ENCODE data around the gene LILRA5. TPM values are rescaled to one million over a fixed set of nuclear protein-coding genes. Genes with fewer than 3 reads are reported as not detected.

The LILRA5 gene
- total and polyA plus RNA-seq, 2 of the 8 experiments (the other 6 are each of a cell fraction or from before 2014, with no cell fraction given) = not detected

GRCh38 chr19:54281007-54281728 is 31.8 kb downstream of the LILRA5 start, which contains the start of gene LILRB2:
LILRB2 (minus strand) TSS chr19:54281110; CDS start chr19:54280496, 614 bp downstream.
- no peak within 1 kb of the TSS for H4K91ac ChIP-seq (replicated peaks; ENCODE audit: insufficient read length, low read length)
- H3K4me1 ChIP-seq (replicated peaks in 1 of 4; ENCODE audit: control insufficient read depth in 3 of 4, insufficient read depth in 4 of 4, low read length in 3 of 4) = no peaks in the 10 kb centered on the region
- H4K8ac ChIP-seq (ENCODE audit: extremely low read depth, insufficient read depth, low read length) = no peak within 1 kb of the TSS
- H2AK5ac ChIP-seq (ENCODE audit: low read depth, low read length) = no peak within 1 kb of the TSS
- H3K79me1 ChIP-seq (ENCODE audit: low read depth, low read length) = no peaks in the 10 kb centered on the region
- no peak within 1 kb of the TSS for H2BK20ac ChIP-seq (ENCODE audit: low read length)
- H2BK15ac ChIP-seq (ENCODE audit: low read length) = no peak within 1 kb of the TSS
- CTCF ChIA-PET (ENCODE audit: partially characterized antibody) = no interaction called here
- H3K4ac ChIP-seq (replicated peaks; ENCODE audit: insufficient read length, low read depth, low read length) = no peak within 1 kb of the TSS
- H3K14ac ChIP-seq (ENCODE audit: insufficient read length) = no peak within 1 kb of the TSS
- H3K27me3 ChIP-seq (replicated peaks in 1 of 4; ENCODE audit: control insufficient read depth in 3 of 4, extremely low read depth in 1 of 4, insufficient read depth in 3 of 4, low read length in 3 of 4) = no peaks in the 10 kb centered on the region; a peak in 1 of 7 replicates
- POLR2A ChIA-PET (ENCODE audit: partially characterized antibody) = interaction anchor here (1.0 to 1.1 kb wide), 2 partner anchors 73 to 80 kb away, joined by 3 to 6 read pairs; no protein-coding TSS in a partner anchor
- H3K9me3 ChIP-seq (ENCODE audit: insufficient read depth in 2 of 2, low read depth in 1 of 2, low read length in 1 of 2) = peaks cover 0 to 4% of the 10 kb centered on the region in 2 experiments; a peak in 1 of 4 replicates
- no peak within 1 kb of the TSS for H3K4me3 ChIP-seq (ENCODE audit: extremely low read depth in 1 of 4, insufficient read depth in 2 of 4, low read depth in 3 of 4, low read length in 4 of 4)
- no peak within 1 kb of the TSS for H3K9ac ChIP-seq (replicated peaks in 1 of 4; ENCODE audit: extremely low read depth in 1 of 4, low read depth in 3 of 4, low read length in 3 of 4)
- H3K18ac ChIP-seq (ENCODE audit: extremely low read depth, low read length) = no peak within 1 kb of the TSS
- no peaks in the 10 kb centered on the region for H3K79me2 ChIP-seq (ENCODE audit: control insufficient read depth in 1 of 2, insufficient read depth in 2 of 2, low read length in 2 of 2)
- no peak within 1 kb of the TSS for H4K5ac ChIP-seq (ENCODE audit: insufficient read length, low read depth, low read length)
- H2BK5ac ChIP-seq (ENCODE audit: low read depth, low read length) = no peak within 1 kb of the TSS
- no peak within 1 kb of the TSS for H2BK12ac ChIP-seq (ENCODE audit: low read depth, low read length)
- 87% methylated on average over 11 of the region's 12 CpGs; no CpG with 5 or more reads in 1 of the 2 experiments for WGBS, 2 experiments (ENCODE audit: extremely low coverage in 1 of 2, insufficient coverage in 1 of 2, insufficient read length in 1 of 2, insufficient replicate concordance in 2 of 2, low coverage in 1 of 2, low lambda C conversion rate in 2 of 2, missing lambda C conversion rate in 1 of 2)
- H2BK120ac ChIP-seq (replicated peaks; ENCODE audit: low read depth, low read length) = no peak within 1 kb of the TSS
- H3K36me3 ChIP-seq (ENCODE audit: control insufficient read depth in 2 of 4, insufficient read depth in 4 of 4, low read length in 3 of 4) = no peaks in the 10 kb centered on the region
- no peaks in the 10 kb centered on the region for H3K23me2 ChIP-seq (ENCODE audit: low read depth, low read length)
- DNase-seq (ENCODE audit: low read depth in 1 of 2, low spot score in 2 of 2) (no peak), FAIRE-seq (no peak)
- H3K4me2 ChIP-seq (ENCODE audit: insufficient read depth in 1 of 2, low read depth in 2 of 2, low read length in 2 of 2) = no peak within 1 kb of the TSS
- no peak within 1 kb of the TSS; the same call in 1 of the 2 replicates for H2AFZ ChIP-seq (ENCODE audit: low read length)
- H3K56ac ChIP-seq (replicated peaks; ENCODE audit: insufficient read length, low read depth, low read length) = no peak within 1 kb of the TSS
- H3K27ac ChIP-seq (ENCODE audit: low read depth, low read length) = no peak within 1 kb of the TSS
- no peaks in the 10 kb centered on the region for H4K20me1 ChIP-seq (replicated peaks in 1 of 2; ENCODE audit: control insufficient read depth in 1 of 2, insufficient read depth in 2 of 2, low read length in 2 of 2)
- no peak within 1 kb of the TSS for H3K23ac ChIP-seq (ENCODE audit: insufficient read length)
- TF ChIP-seq EP300 (IDR thresholded peaks at IDR 0.05; ENCODE audit: borderline replicate concordance in 1 of 2, low read depth in 2 of 2, low read length in 2 of 2) = no peak
- no peak for TF ChIP-seq POLR2AphosphoS5 (IDR thresholded peaks at IDR 0.05; ENCODE audit: low read depth, low read length)
- TF ChIP-seq POLR2A (IDR thresholded peaks at IDR 0.05; ENCODE audit: control extremely low read depth in 1 of 2, low read depth in 2 of 2, low read length in 2 of 2) = no peak
- TF ChIP-seq MAFK (IDR thresholded peaks at IDR 0.05; ENCODE audit: low read depth, low read length) = no peak
- no peak for TF ChIP-seq JUN (IDR thresholded peaks at IDR 0.05; ENCODE audit: low read depth, low read length)
- TF ChIP-seq EZH2 (IDR thresholded peaks at IDR 0.05; ENCODE audit: low read depth, low read length, severe bottlenecking) = no peak
- TF ChIP-seq ZNF274 (IDR thresholded peaks at IDR 0.05; ENCODE audit: borderline replicate concordance, extremely low read depth, low read length) = no peak
- TF ChIP-seq NANOG (IDR thresholded peaks at IDR 0.05; ENCODE audit: insufficient read depth, low read depth, low read length, poor library complexity, severe bottlenecking) = no peak
- TF ChIP-seq CBX8 (IDR thresholded peaks at IDR 0.05; ENCODE audit: borderline replicate concordance, low read depth, low read length) = no peak
- TF ChIP-seq PHF8 (conservative IDR thresholded peaks at IDR 0.05; ENCODE audit: low read depth, low read length) = no peak
- TF ChIP-seq BACH1 (IDR thresholded peaks at IDR 0.05; ENCODE audit: low read length) = no peak
- no peak for TF ChIP-seq CEBPB (IDR thresholded peaks at IDR 0.05; ENCODE audit: low read depth, low read length)
- no peak for TF ChIP-seq E2F6 (IDR thresholded peaks at IDR 0.05)

All from H1 (cell line).